Pancreas (tissue), 10 donors: ENCODE results near the gene IQSEC1. TPM values are rescaled to one million over a fixed set of nuclear protein-coding genes. Genes with fewer than 3 reads are reported as not detected.

ENCODE experiments used
- ATAC-seq, 4 donors: fragments of 200-7000 bp; cut with Tn5 transposase; one replicate each; pipeline versions ENCODE4 v1.8.0 to v1.9.1; 2020; ENCODE audit warnings: mild to moderate bottlenecking in 4 of 4, moderate library complexity in 4 of 4
- DNase-seq, 6 donors: peaks; one replicate each; pipeline ENCODE4 v3.0.0-alpha.2; 2020
- FAIRE-seq: peaks from 2 replicates; lab custom pipeline; 2012; peaks lifted over from hg19 to GRCh38; lab: Jason Lieb, UNC
- H3K27ac ChIP-seq, 4 donors: fragments of 200-600 bp; sonication (generic); 1 replicate in 3 of 4; 2 replicates in 1 of 4; pipeline versions ENCODE4 v1.5.0 to v1.8.0; 2020
- H3K27me3 ChIP-seq, 4 donors: fragments of 200-600 bp; one replicate each; pipeline ENCODE4 v1.8.0; 2021
- H3K36me3 ChIP-seq, 3 donors: fragments of 200-600 bp; sonication (generic) in 1 of 3; one replicate each; pipeline versions ENCODE4 v1.5.0 to v1.8.0; 2020 to 2021
- H3K4me1 ChIP-seq, 3 donors: fragments of 200-600 bp; one replicate each; pipeline ENCODE4 v1.8.0; 2021
- H3K4me3 ChIP-seq, 4 donors: fragments of 200-600 bp; sonication (generic) in 2 of 4; one replicate each; pipeline versions ENCODE4 v1.5.0 to v1.8.0; 2020 to 2021
- H3K9me3 ChIP-seq, 4 donors: fragments of 200-600 bp; one replicate each; pipeline ENCODE4 v1.8.0; 2021
- WGBS, 2 donors: extraction: QIAGEN DNeasy Blood & Tissue Kit; methylation state at CpG; one replicate each; pipeline ENCODE4 v1.1.7; 2013; 5-methylcytosine and 5-hydroxymethylcytosine counted together
- intact Hi-C, 3 donors: fragments of 100-400 bp; cut with DNase I; formaldehyde crosslinking; loops; one replicate each; pipeline versions ENCODE4 v1.11.1 to v1.14.2; 2022
- polyA plus RNA-seq, 2 donors: library from polyadenylated mRNA; stranded (reverse); fragments of 200-250 nt; gene quantifications; one replicate each; pipeline ENCODE4 v1.2.3, GENCODE V29; 2013
- total RNA-seq, 6 donors: library from RNA; stranded (reverse); fragmentation: NEBNext Ultra II Directional in 4 of 6; extraction: Animal tissue kit (Norgen Biotek cat#: 25700) in 4 of 6; gene quantifications; one replicate each; pipeline versions ENCODE4 v1.2.1 to v1.2.4, GENCODE V29; 2021 to 2023
- TF ChIP-seq, protein P1 (sequence below), 4 donors: fragments of 200-600 bp; sonication (generic) in 3 of 4; IDR thresholded peaks; one replicate each; pipeline versions ENCODE4 v1.5.0 to v1.8.0; 2021; ENCODE audit warnings: antibody characterized with exemption in 4 of 4
- donor health status: healthy with polysubstance abuse.
- donor health status: DM: no; HTN: no; CAD: no; lungs with moderate emphysema.
- donor health status: DM: no; HTN: no; CAD: no.
- donor health status: control.
- donor health status: control.
- donor health status: Bipolar disorder and iron deficiency.
- donor health status: DM: yes; HTN: yes; CAD: no.
- donor health status: DM: no; HTN: no; CAD: no.
- donor health status: DM: no; HTN: no; CAD: no.
- donor health status: DM: yes; HTN: yes; CAD: no.

IQSEC1 gene
- total and polyA plus RNA-seq, 8 donors, result 15.0 to 27.9 (median 23.1) TPM

DNA sequence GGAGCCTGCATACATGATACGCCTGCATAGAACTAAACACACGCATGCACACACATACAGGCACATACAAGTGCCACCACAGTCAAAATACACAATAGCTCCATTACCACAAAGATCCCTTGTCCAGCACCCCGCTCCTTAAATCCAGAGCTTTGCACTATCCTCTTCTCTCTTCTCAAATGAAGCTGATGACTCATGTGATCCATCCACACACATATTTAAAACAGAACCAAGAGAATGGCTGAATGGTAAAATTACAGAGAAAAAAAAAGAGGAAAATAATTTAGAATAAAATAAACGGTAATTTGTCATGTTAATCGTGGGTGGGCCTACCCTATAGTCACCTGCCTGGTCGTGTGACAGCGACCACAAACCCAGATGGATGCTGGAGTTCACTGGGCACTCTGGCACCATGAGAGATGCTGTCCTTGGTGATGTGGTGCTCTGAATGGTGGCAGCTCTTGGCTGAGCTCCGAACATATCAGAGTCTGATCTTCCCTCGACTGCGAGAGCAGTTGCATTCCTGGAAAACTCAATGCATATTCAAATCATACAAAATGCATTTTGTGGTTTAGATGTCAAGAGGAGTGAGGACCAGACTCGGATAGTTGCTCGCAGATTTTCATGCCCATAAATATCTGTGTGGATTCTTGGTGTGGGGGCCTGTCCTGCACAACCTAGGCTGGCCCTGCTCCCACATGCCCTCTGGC, 8.9 kb downstream of the IQSEC1 start:
- no peaks in the 10 kb centered on the region for H3K9me3 ChIP-seq
- no peak overlapping the region for H3K27ac ChIP-seq
- TF ChIP-seq, protein P1, sequence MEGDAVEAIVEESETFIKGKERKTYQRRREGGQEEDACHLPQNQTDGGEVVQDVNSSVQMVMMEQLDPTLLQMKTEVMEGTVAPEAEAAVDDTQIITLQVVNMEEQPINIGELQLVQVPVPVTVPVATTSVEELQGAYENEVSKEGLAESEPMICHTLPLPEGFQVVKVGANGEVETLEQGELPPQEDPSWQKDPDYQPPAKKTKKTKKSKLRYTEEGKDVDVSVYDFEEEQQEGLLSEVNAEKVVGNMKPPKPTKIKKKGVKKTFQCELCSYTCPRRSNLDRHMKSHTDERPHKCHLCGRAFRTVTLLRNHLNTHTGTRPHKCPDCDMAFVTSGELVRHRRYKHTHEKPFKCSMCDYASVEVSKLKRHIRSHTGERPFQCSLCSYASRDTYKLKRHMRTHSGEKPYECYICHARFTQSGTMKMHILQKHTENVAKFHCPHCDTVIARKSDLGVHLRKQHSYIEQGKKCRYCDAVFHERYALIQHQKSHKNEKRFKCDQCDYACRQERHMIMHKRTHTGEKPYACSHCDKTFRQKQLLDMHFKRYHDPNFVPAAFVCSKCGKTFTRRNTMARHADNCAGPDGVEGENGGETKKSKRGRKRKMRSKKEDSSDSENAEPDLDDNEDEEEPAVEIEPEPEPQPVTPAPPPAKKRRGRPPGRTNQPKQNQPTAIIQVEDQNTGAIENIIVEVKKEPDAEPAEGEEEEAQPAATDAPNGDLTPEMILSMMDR (IDR thresholded peaks at IDR 0.05), result no peak
- FAIRE-seq, result no peak
- no peak overlapping the region for H3K4me3 ChIP-seq
- 75% methylated on average over 12 of the region's 12 CpGs for WGBS, 2 donors
- no peaks in the 10 kb centered on the region for H3K27me3 ChIP-seq
- DNase-seq, result no peak
- no peak for ATAC-seq
- no peaks in the 10 kb centered on the region for H3K36me3 ChIP-seq
- no peaks in the 10 kb centered on the region for H3K4me1 ChIP-seq
- intact Hi-C loops, result no loop called here

DNA sequence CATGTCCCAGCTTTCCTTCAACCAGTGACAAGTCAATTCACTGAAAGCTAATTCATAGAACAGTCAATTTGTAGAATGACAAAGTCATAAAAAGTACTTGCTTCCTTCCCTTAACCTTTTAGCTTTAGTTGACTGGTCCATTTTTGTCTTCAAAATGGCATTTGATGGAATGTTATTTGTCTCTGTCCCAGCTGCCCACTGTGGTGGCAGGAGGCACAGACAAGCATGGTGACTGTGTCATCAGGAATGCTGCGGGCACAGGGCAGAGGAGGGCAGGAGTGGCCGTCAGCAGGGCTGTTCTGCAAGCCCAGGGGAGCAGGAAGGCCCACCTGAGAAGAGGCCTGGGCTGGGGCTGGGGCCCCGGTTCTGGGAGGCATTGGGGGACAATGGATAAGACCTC, 10.0 kb downstream of the IQSEC1 start:
- DNase-seq (no peak), ATAC-seq (no peak), FAIRE-seq (no peak)
- no peaks in the 10 kb centered on the region for H3K36me3 ChIP-seq
- intact Hi-C loops, result no loop called here
- no peak overlapping the region for H3K27ac ChIP-seq
- H3K4me3 ChIP-seq, result no peak overlapping the region
- WGBS, 2 donors, result 84 to 94% methylated on average over 3 of the region's 3 CpGs
- no peaks in the 10 kb centered on the region for H3K4me1 ChIP-seq
- no peaks in the 10 kb centered on the region for H3K9me3 ChIP-seq
- TF ChIP-seq, protein P1 (IDR thresholded peaks at IDR 0.05), result no peak
- no peaks in the 10 kb centered on the region for H3K27me3 ChIP-seq

DNA sequence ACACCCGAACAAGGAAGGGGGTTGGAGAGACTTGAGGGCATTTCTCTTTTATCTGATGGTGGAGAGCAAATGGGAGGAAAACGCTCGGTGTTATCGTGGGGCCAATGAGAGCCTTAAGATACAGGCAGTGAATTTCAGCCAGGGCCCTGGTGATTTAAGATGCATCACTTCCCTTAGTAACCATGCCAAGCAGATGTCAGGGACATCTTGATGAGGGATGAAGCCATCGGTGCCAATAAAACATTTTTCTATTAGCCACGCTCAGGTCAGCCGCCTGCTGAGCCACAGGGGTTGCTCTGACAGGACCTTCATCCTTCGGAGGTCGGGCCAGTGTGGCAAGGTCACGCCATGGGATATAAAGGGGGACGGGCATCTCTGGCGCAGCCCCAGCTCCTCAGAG, 10.6 kb downstream of the IQSEC1 start:
- FAIRE-seq, result no peak
- TF ChIP-seq, protein P1 (IDR thresholded peaks at IDR 0.05), result no peak
- ATAC-seq, result no peak
- 77 to 80% methylated on average over 12 of the region's 12 CpGs for WGBS, 2 donors
- DNase-seq, result peak in 1 of 6 donors; percentile 40
- H3K27ac ChIP-seq, result no peak overlapping the region
- no peaks in the 10 kb centered on the region for H3K4me1 ChIP-seq
- H3K4me3 ChIP-seq, result no peak overlapping the region
- H3K27me3 ChIP-seq, result no peaks in the 10 kb centered on the region
- H3K36me3 ChIP-seq, result no peaks in the 10 kb centered on the region
- intact Hi-C loops, result no loop called here
- no peaks in the 10 kb centered on the region for H3K9me3 ChIP-seq

DNA sequence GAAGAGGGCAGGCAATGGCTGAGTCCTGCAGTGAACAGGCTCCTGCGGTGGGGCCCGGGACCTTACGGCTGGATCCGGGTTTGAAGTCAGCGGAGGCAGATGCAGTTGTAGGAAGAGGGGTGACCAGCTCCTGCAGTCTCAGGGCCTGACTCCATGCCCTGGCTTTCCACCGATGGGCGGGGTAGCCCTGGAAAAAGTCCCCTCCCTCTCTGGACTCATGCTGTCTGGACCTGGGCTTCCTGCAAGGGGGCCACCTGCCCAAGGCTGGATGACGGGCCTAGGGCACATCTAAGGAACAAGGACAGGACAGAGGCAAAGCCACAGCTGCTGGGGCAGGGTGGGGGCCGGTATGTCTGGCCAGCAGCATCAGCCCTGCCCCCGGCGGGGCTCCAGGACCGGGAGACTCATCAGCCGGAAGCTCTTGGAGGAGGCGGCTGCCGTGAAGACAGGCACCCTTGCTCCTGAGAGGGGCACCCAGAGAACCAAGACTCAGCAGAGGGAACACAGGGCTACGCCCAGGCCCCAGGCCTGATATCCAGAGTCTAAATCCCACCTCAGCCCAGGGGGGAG, 12.8 kb downstream of the IQSEC1 start:
- TF ChIP-seq, protein P1 (IDR thresholded peaks at IDR 0.05), result no peak
- FAIRE-seq, result no peak
- DNase-seq, result peak in 1 of 6 donors; percentile 42
- H3K36me3 ChIP-seq, result no peaks in the 10 kb centered on the region
- no peaks in the 10 kb centered on the region for H3K4me1 ChIP-seq
- intact Hi-C loops, result no loop called here
- no peak overlapping the region for H3K4me3 ChIP-seq
- H3K9me3 ChIP-seq, result no peaks in the 10 kb centered on the region
- no peak overlapping the region for H3K27ac ChIP-seq
- no peak for ATAC-seq
- H3K27me3 ChIP-seq, result no peaks in the 10 kb centered on the region
- 84 to 87% methylated on average over 15 to 16 of the region's 16 CpGs for WGBS, 2 donors
